PC-3 (cell line): ENCODE results near the gene EXOC6B. TPM values are rescaled to one million over a fixed set of nuclear protein-coding genes. Genes with fewer than 3 reads are reported as not detected.

Experiments used
- ATAC-seq: fragments of 200-7000 bp; cut with Tn5 transposase; 2 replicates; pipeline ENCODE4 v1.9.1; 2020; ENCODE audit warnings: mild to moderate bottlenecking, moderate library complexity
- BruUV-seq: library from RNA; stranded (reverse); fragments of 400-500 nt; replicated peaks from 2 replicates; lab custom pipeline; 2021; lab: Mats Ljungman, UMichigan
- CTCF ChIA-PET: fragments of 300-600 bp; sonication (Branson Sonifier 250); formaldehyde crosslinking; loops from one replicate; lab custom pipeline; 2022; ENCODE audit warnings: antibody characterized with exemption; lab: Charles Lee
- POLR2A ChIA-PET: fragments of 300-600 bp; sonication (Branson Sonifier 250); formaldehyde crosslinking; loops from one replicate; lab custom pipeline; 2022; ENCODE audit warnings: antibody characterized with exemption; ENCODE audit not compliant: unreplicated experiment; lab: Charles Lee
- DNase-seq: peaks from one replicate; pipeline ENCODE4 v3.0.0-alpha.2; 2015
- H2AFZ ChIP-seq: fragments of 300-600 bp; sonication (generic); 2 replicates; pipeline ENCODE4 v1.6.0; 2016; ENCODE audit warnings: antibody characterized with exemption, low read length
- H3F3A ChIP-seq: fragments of 300-600 bp; sonication (generic); one replicate; pipeline ENCODE4 v1.6.0; 2017; ENCODE audit warnings: antibody characterized with exemption, low read length, control low read depth, mild to moderate bottlenecking; ENCODE audit not compliant: unreplicated experiment
- H3K27ac ChIP-seq: fragments of 300-600 bp; sonication (generic); 2 replicates; pipeline ENCODE4 v1.5.1; 2016; ENCODE audit warnings: mild to moderate bottlenecking, low read length
- H3K27me3 ChIP-seq: fragments of 300-600 bp; sonication (generic); 2 replicates; pipeline ENCODE4 v1.6.1; 2016; ENCODE audit warnings: low read length, mixed read lengths
- H3K36me3 ChIP-seq: fragments of 300-600 bp; sonication (generic); 2 replicates; pipeline ENCODE4 v1.6.1; 2016; ENCODE audit warnings: low read depth, mixed run types, low read length, mixed read lengths
- H3K4me1 ChIP-seq: fragments of 300-600 bp; sonication (generic); 2 replicates; pipeline ENCODE4 v1.5.1; 2016; ENCODE audit warnings: low read length; ENCODE audit not compliant: insufficient read depth
- H3K4me2 ChIP-seq: fragments of 300-600 bp; sonication (generic); 2 replicates; pipeline ENCODE4 v1.6.0; 2016; ENCODE audit warnings: low read length
- H3K4me3 ChIP-seq: fragments of 300-600 bp; sonication (generic); 2 replicates; pipeline ENCODE4 v1.5.1; 2016; ENCODE audit warnings: mild to moderate bottlenecking, low read length, mixed read lengths
- H3K79me2 ChIP-seq: fragments of 300-600 bp; sonication (generic); 2 replicates; pipeline ENCODE4 v1.6.1; 2017; ENCODE audit warnings: low read length, mixed read lengths
- H3K9ac ChIP-seq: fragments of 300-600 bp; sonication (generic); 2 replicates; pipeline ENCODE4 v1.6.0; 2016; ENCODE audit warnings: mild to moderate bottlenecking, low read length
- H3K9me2 ChIP-seq: fragments of 300-600 bp; sonication (generic); replicated peaks from 2 replicates; pipeline ENCODE4 v1.6.1; 2016; ENCODE audit warnings: mixed run types, low read length, mixed read lengths
- H3K9me3 ChIP-seq: fragments of 300-600 bp; sonication (generic); 2 replicates; pipeline ENCODE4 v1.6.1; 2016; ENCODE audit warnings: low read length, mixed read lengths
- H4K20me1 ChIP-seq: fragments of 300-600 bp; sonication (generic); 2 replicates; pipeline ENCODE4 v1.6.1; 2016; ENCODE audit warnings: low read length, mixed read lengths
- CTCF ChIP-seq: fragments of 300-600 bp; sonication (generic); conservative IDR thresholded peaks from 2 replicates; pipeline ENCODE4 v1.5.1; 2017; ENCODE audit warnings: antibody characterized with exemption, low read depth, mild to moderate bottlenecking, low read length
- EZH2 ChIP-seq: fragments of 300-600 bp; sonication (generic); IDR thresholded peaks from one replicate; pipeline ENCODE4 v1.6.1; 2017; ENCODE audit warnings: antibody characterized with exemption, mild to moderate bottlenecking, low read length; ENCODE audit not compliant: unreplicated experiment
- EZH2phosphoT487 ChIP-seq: fragments of 300-600 bp; sonication (generic); IDR thresholded peaks from 2 replicates; pipeline ENCODE4 v1.6.1; 2018; ENCODE audit warnings: mild to moderate bottlenecking, antibody characterized with exemption, low read length, borderline replicate concordance
- intact Hi-C: fragments of 100-400 bp; cut with micrococcal nuclease; formaldehyde crosslinking; loops from 2 replicates; pipeline ENCODE4 v1.9.0; 2023
- total RNA-seq: library from RNA; depleted of rRNA; stranded (reverse); fragments of >200 nt; gene quantifications from 2 replicates; pipeline ENCODE4 v1.2.3, GENCODE V29; 2014

Gene EXOC6B
- total RNA-seq, 1 experiment from 2014 or later: 13.9 TPM

DNA sequence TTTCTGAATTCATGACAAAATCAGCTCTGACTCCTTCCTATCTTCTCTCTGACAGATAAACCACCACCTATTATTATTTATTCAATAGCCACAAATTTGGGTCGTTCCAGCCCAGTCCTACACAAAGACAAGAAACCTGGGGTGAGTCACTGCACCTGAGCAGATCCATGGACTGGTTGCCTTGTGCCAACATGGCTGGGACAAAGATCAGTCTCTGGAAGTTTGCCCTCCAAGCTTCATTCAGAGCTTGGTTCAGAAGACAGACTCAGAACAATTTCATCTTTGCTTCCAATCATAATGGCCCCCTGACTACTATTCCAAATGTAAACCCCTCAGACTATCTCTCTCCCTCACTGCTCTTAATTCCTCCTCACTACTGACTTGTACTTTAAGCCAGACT lies 9.6 kb upstream of the EXOC6B start:
- Histone ChIP-seq H3K4me1 (no peaks in the 10 kb centered on the region), H3K9me3 (no peaks in the 10 kb centered on the region), H3F3A (no peaks in the 10 kb centered on the region), H3K4me2 (no peak overlapping the region), H3K9me2 (no peaks in the 10 kb centered on the region), H3K79me2 (no peaks in the 10 kb centered on the region), H3K9ac (no peak overlapping the region), H3K4me3 (no peak overlapping the region), H3K27me3 (no peaks in the 10 kb centered on the region), H4K20me1 (no peaks in the 10 kb centered on the region), H3K27ac (no peak overlapping the region), H2AFZ (no peak overlapping the region), H3K36me3 (no peaks in the 10 kb centered on the region)
- intact Hi-C loops: no loop called here
- DNase-seq (no peak), ATAC-seq (no peak)
- TF ChIP-seq EZH2phosphoT487 (no peak), EZH2 (no peak), CTCF (no peak)
- BruUV-seq: no TSS peak
- CTCF ChIA-PET: no interaction called here
- POLR2A ChIA-PET: no interaction called here

GRCh38 chr2:72834596-72834995 lies 8.8 kb upstream of the EXOC6B start:
- no peak for ATAC-seq
- H3K27me3 ChIP-seq: no peaks in the 10 kb centered on the region
- no peak for DNase-seq
- intact Hi-C loops: no loop called here
- H2AFZ ChIP-seq: no peak overlapping the region
- no TSS peak for BruUV-seq
- H3K9me2 ChIP-seq: no peaks in the 10 kb centered on the region
- no peak overlapping the region for H3K9ac ChIP-seq
- no peak overlapping the region for H3K4me3 ChIP-seq
- H3K4me1 ChIP-seq: no peaks in the 10 kb centered on the region
- H3K27ac ChIP-seq: no peak overlapping the region
- no peaks in the 10 kb centered on the region for H3F3A ChIP-seq
- ChIA-PET CTCF (interaction anchor here (0.7 kb wide), 1 partner anchor 971 kb away, joined by 3 read pairs; no protein-coding TSS in a partner anchor), POLR2A (no interaction called here)
- H3K9me3 ChIP-seq: no peaks in the 10 kb centered on the region
- no peak for TF ChIP-seq CTCF
- H3K36me3 ChIP-seq: no peaks in the 10 kb centered on the region
- no peak overlapping the region for H3K4me2 ChIP-seq
- no peaks in the 10 kb centered on the region for H4K20me1 ChIP-seq
- H3K79me2 ChIP-seq: no peaks in the 10 kb centered on the region

DNA sequence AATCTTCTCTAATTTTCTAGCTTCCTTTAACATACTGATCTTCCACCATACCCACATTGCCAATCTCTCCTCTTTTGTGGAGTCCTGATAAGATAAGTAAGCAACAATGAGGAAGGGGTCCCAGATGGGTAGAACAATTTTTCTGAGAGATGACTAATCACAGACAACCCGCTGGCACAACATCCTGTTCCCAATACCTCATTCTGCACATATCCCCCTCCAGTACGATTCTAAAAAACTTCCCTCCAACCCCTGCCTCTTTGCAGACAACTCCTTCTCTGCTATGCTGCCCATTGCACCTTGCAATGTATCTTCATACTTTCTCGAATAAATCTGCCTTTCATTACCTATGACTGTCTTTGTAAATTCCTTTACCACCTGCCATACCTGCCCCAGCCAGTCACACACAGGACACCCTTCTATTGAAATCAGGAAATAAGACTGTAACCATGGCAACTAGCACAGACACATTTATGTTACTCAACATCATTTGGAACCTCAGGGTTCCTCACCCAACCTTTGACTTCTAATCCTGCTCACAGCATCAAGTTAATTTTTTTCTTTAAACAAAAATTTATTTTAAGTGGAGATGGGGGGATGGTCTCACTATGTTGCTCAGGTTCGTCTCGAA lies 7.4 kb upstream of the EXOC6B start:
- intact Hi-C loops: no loop called here
- Histone ChIP-seq H3K9ac (no peak overlapping the region), H3K9me2 (no peaks in the 10 kb centered on the region), H3K36me3 (no peaks in the 10 kb centered on the region), H2AFZ (no peak overlapping the region), H4K20me1 (no peaks in the 10 kb centered on the region), H3K4me1 (peaks cover 13% of the 10 kb centered on the region), H3K9me3 (no peaks in the 10 kb centered on the region), H3F3A (no peaks in the 10 kb centered on the region), H3K27ac (no peak overlapping the region), H3K27me3 (no peaks in the 10 kb centered on the region), H3K79me2 (no peaks in the 10 kb centered on the region), H3K4me3 (no peak overlapping the region), H3K4me2 (no peak overlapping the region)
- POLR2A ChIA-PET: no interaction called here
- TF ChIP-seq CTCF (no peak), EZH2 (no peak), EZH2phosphoT487 (no peak)
- DNase-seq (no peak), ATAC-seq (no peak)
- no TSS peak for BruUV-seq
- CTCF ChIA-PET: no interaction called here
